Lower leg skin (tissue), 3 donors: Measurements from ENCODE around the gene GPN2.

Source experiments
- CTCF ChIP-seq, 3 donors: fragments of 450-650 bp; IDR thresholded peaks; one replicate each; pipeline ENCODE4 v1.5.1; 2016; ENCODE audit warnings: antibody characterized with exemption in 3 of 3, mild to moderate bottlenecking in 3 of 3, moderate library complexity in 2 of 3
- POLR2A ChIP-seq, 2 donors: fragments of 450-650 bp; IDR thresholded peaks; one replicate each; pipeline ENCODE4 v1.6.1; 2016 to 2017; ENCODE audit warnings: antibody characterized with exemption in 2 of 2, mild to moderate bottlenecking in 1 of 2, moderate library complexity in 1 of 2

- TF ChIP-seq CTCF (IDR thresholded peaks at IDR 0.05) (no peak), POLR2A (IDR thresholded peaks at IDR 0.05) (no peak)
These were observed 42.4 kb upstream of the GPN2 start for GRCh38 chr1:26932531-26932930.
